GM18868 (cell line): ENCODE results near the gene ATP6V0C.

Source experiments
- ATAC-seq: cut with Tn5 transposase; IDR thresholded peaks from one replicate; pipeline ENCODE4 v1.9.1; 2021; ENCODE audit warnings: mild to moderate bottlenecking, moderate library complexity; ENCODE audit not compliant: unreplicated experiment

Gene ATP6V0C

GRCh38 chr16:2513405-2514332 lies at the start of gene ATP6V0C:
Gene ATP6V0C, plus strand, starts transcription at chr16:2513952. Its CDS starts 152 bp downstream, at chr16:2514104.
- ATAC-seq: peak; percentile 72

DNA sequence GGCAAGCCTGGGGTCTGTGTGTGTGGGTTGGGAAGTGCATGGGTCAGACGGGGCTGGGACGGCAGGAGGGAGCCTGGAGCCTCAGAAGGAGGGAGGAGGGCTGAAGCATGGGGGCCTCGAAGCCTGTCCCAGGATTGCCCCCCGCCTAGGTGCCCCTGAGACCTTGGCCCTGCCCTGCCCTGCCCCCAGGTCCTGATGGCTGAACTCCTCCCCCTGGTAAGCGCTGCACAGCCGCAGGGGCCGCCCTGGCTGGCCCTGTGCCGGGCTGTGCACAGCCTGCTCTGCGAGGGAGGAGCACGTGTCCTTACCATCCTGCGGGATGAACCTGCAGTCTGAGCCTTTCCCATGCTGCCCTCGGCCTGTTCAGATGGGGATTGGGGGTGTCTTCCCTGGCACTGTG lies 49.4 kb upstream of the ATP6V0C start:
- ATAC-seq: no peak

DNA sequence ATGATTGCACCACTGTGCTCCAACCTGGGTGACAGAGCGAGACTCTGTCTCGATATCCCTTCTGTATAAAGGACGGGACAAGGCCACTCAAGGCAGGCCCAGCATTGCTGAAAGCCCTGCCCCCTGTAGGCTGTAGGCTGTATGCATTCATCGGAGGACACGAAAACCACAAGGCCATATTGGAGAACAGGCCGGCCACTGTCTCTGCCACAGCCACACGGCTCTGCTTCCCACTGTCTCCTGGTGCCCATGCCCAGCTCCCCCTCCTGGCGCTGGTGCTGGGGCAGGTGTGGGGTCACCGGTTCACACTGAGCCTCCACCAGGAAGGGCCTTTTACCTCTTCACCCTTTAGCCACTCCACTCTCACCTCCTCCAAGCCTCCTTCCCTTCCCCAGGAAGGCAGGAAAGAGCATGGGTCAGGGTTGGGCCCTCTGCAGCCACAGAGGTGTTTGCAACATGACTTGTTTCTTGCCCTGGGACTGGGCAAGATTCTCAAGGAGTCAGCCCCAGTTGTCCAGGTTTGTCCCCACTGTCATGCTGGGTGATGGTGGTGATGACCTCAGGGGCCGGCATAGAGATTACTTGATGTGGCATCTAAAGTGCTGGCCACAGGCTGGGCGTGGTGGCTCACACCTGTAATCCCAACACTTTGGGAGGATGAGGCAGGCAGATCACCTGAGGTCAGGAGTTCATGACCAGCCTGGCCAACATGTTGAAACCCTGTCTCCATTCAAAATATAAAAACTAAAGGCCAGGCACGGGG lies 47.9 kb upstream of the ATP6V0C start:
- ATAC-seq: no peak

DNA sequence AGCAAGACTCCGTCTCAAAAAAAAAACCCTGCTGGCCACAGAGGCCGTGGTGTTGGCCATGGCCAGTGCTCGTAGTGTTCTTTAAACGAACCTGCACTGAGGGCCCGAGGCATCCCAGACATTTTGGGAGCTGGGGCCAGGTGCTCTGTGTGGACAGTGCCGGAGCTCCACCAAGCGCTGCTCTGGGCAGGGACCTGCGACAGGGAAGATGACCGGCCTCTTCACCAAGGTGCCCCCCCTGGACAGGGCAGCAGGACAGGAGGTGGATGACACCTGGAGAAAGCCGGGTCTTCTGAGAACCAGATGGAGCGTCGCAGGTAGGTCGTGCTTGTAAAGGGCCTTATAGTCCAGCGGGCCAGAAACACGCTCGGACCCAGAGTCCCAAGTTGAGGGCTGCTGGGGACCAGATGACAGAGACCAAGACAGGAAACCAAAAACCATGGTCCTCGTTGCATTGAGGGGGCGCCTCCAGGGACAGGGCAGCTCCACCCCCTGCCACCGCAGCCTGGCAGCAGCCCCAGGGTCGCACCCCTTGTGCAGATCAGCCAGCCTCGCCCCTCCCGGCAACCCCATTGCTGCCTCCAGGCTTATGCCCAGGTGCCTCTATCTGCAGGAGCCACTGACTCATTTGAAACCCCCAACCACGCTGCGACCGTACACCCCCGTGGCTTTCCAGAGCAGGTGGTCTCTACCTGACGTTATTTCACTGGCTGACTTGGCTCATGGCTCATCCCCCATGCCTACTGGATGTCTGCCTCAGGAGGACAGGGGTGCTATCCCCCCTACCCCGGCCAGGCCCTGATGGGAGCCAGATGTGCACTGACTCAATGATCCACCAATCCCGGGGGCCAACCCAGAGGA lies 46.9 kb upstream of the ATP6V0C start:
- ATAC-seq: no peak

DNA sequence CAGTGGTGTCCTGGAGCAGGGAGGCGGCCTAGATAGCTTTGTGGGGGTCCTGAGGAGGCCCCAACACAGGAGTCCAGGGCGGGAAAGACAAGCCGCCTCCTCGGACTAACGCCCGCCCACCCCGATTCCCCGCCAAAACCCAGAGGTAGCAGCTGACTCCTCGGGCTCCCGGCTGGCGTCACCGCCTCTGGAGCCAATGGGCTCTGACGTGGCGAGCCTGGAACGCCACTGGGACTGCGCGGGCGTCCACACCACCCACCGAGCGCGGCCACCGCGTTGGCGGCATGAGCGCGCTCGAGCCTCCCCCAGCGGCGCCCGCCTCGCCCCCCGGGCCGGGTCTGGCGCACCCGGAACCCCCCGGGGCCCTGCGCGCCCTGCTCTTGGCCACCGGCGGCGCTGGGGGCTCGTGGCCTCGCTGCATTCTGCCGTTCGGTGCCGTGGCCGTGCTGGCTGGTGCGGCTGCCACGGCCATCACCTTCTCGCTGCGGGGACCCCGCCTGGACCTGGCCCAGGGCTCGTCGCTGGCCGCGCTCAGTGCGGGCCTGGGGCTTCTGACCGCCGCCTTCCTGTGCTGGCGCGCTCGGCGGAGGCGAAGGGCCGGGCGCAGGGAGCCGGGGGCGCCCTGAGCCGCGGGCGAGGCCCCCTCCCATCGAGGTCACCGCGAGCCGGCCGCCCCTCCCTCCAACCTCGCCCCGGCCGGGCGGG lies 46.1 kb upstream of the ATP6V0C start:
- no peak for ATAC-seq

DNA sequence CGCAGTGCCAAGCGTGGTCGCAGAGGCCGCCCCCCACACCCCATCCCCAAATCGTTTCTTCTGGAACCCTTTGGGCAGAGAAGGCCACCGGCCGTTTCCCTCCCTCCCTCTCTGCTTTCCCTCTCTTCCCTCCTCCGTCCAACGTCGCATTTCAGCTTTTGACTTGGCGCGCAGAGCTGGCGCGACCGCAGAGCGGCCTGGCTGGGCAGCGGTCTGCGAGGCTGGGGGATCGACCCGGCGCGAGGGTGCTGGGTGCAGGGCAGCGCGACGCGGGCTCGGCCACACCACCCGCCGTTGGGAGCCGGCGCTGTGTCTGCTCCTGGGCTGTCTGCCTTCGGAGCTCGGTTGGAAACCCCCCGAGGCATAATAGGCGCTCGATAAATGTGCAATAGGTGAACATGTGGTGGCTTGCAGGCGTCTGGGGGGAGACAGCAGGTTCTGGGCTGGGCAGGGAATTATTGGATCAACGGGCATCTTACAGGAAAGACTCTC lies 45.5 kb upstream of the ATP6V0C start:
- no peak for ATAC-seq

GRCh38 chr16:2468725-2469398 lies 44.9 kb upstream of the ATP6V0C start:
- no peak for ATAC-seq

- ATAC-seq: no peak
Measured at GRCh38 chr16:2469399-2470233, 44.1 kb upstream of the ATP6V0C start.

- no peak for ATAC-seq
Measured at GRCh38 chr16:2470234-2470601, 43.5 kb upstream of the ATP6V0C start.

GRCh38 chr16:2470603-2471015 lies 43.1 kb upstream of the ATP6V0C start:
- ATAC-seq: no peak

DNA sequence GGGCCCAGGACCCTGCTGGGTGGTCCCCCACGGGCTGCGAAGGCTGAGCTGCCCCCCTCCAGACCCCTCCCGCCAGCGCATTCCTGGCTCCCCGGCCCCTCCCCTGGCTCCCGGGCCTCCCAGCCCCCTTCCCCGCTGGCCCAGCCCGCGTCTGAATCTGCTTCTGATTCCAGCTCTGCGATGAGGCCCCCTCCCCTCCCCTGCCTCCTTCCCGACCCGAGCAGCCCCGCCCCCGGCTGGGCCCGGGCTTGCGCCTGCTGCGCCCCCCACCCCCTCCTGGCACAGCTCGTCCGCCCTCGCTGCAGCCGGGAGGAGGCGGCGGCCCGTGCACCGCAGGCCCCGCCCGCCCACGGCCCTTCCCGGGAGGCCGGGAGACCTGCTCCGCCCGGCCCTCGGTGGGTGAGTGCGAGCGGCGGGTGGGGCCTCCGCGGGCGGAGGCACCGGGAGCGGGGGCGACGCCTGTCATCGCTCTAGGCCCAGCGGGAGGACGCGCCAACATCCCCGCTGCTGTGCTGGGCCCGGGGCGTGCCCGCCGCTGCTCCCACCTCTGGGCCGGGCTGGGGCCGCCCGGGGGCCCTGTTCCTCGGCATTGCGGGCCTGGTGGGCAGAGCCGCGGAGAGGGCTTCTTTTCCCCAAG lies 42.6 kb upstream of the ATP6V0C start, which contains the start of gene NTN3:
TSS of gene NTN3 (plus strand) at position 282 of the 637 bp plus-strand sequence. CDS start 405 bp downstream, outside the sequence.
- ATAC-seq: no peak

DNA sequence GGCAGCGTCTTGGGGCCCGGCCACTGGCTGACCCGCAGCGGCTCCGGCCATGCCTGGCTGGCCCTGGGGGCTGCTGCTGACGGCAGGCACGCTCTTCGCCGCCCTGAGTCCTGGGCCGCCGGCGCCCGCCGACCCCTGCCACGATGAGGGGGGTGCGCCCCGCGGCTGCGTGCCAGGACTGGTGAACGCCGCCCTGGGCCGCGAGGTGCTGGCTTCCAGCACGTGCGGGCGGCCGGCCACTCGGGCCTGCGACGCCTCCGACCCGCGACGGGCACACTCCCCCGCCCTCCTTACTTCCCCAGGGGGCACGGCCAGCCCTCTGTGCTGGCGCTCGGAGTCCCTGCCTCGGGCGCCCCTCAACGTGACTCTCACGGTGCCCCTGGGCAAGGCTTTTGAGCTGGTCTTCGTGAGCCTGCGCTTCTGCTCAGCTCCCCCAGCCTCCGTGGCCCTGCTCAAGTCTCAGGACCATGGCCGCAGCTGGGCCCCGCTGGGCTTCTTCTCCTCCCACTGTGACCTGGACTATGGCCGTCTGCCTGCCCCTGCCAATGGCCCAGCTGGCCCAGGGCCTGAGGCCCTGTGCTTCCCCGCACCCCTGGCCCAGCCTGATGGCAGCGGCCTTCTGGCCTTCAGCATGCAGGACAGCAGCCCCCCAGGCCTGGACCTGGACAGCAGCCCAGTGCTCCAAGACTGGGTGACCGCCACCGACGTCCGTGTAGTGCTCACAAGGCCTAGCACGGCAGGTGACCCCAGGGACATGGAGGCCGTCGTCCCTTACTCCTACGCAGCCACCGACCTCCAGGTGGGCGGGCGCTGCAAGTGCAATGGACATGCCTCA lies 41.9 kb upstream of the ATP6V0C start:
- ATAC-seq: no peak

- ATAC-seq: no peak
Measured at GRCh38 chr16:2472488-2472864, 41.3 kb upstream of the ATP6V0C start.

DNA sequence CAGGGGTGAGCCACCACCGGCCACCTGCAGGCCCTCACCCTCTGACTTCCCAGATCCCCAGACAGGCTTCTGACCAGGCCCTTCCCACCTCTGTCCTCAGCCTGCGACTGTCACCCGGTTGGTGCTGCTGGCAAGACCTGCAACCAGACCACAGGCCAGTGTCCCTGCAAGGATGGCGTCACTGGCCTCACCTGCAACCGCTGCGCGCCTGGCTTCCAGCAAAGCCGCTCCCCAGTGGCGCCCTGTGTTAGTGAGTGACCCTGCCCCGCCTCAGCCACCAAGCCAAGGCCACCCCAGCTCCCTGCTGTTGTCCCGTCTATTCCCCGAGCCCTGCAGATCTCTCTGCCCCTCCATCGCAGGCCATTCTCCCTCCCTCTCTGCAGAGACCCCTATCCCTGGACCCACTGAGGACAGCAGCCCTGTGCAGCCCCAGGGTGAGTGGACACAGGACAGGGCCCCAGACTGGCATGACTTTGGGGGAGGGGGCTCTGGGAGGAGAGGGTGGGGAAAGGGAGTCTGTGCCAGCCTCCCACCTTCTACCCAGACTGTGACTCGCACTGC lies 40.8 kb upstream of the ATP6V0C start:
- ATAC-seq: no peak

- ATAC-seq: no peak
Measured at GRCh38 chr16:2473446-2473926, 40.3 kb upstream of the ATP6V0C start.

- ATAC-seq: peak; percentile 7
Measured at GRCh38 chr16:2473999-2474876, 39.5 kb upstream of the ATP6V0C start.
